ENCODE results near the gene RPRD1B.

- no peak for TF ChIP-seq NRF1 (IDR thresholded peaks at IDR 0.05; ENCODE audit: low read depth, low read length)
- TF ChIP-seq CHD2 (IDR thresholded peaks at IDR 0.05; ENCODE audit: low read length): no peak
- TF ChIP-seq EZH2 (IDR thresholded peaks at IDR 0.05; ENCODE audit: low read depth, low read length, severe bottlenecking): no peak
- TF ChIP-seq JUN (IDR thresholded peaks at IDR 0.05; ENCODE audit: low read depth, low read length): no peak
- TF ChIP-seq SAP30 (IDR thresholded peaks at IDR 0.05; ENCODE audit: insufficient read depth, insufficient replicate concordance, low read length): no peak
Measured at GRCh38 chr20:38012332-38012731, 21.2 kb upstream of the RPRD1B start.
